K562 (cell line): ENCODE results near the gene MAP3K13.

Experiments used
- C11orf30 ChIP-seq: fragments of 450-650 bp; IDR thresholded peaks from 2 replicates; pipeline ENCODE4 v1.6.1; 2016; ENCODE audit warnings: low read depth, mild to moderate bottlenecking
- EZH2 ChIP-seq: IDR thresholded peaks from 2 replicates; pipeline ENCODE4 v1.6.1; 2012; ENCODE audit warnings: low read depth, mild to moderate bottlenecking, inconsistent platforms, low read length, borderline replicate concordance
- MAFG ChIP-seq: fragments of 450-650 bp; conservative IDR thresholded peaks from 2 replicates; pipeline ENCODE4 v1.6.1; 2016; ENCODE audit warnings: missing genetic modification characterization, missing compliant biosample characterization
- PCBP1 ChIP-seq: fragments of 200-400 bp; formaldehyde crosslinking; IDR thresholded peaks from 2 replicates; pipeline ENCODE4 v1.6.1; 2018; ENCODE audit warnings: mild to moderate bottlenecking, low read depth, low read length; ENCODE audit not compliant: poor library complexity, severe bottlenecking
- POLR2A ChIP-seq: fragments of 450-650 bp; conservative IDR thresholded peaks from 2 replicates; pipeline ENCODE4 v1.6.1; 2016
- SMAD3 ChIP-seq: fragments of 450-650 bp; formaldehyde crosslinking; conservative IDR thresholded peaks from 2 replicates; pipeline ENCODE4 v1.4.0; 2020; ENCODE audit warnings: mild to moderate bottlenecking
- SP1 ChIP-seq: sonication (generic); formaldehyde crosslinking; IDR thresholded peaks from 2 replicates; pipeline ENCODE4 v1.8.1; 2022; ENCODE audit warnings: mild to moderate bottlenecking, missing genetic modification reagents
- SREBF1 ChIP-seq: fragments of 150-350 bp; IDR thresholded peaks from 2 replicates; pipeline ENCODE4 v1.6.1; 2014; ENCODE audit warnings: antibody characterized with exemption, low read depth, low read length, borderline replicate concordance
- ZNF282 ChIP-seq: sonication (generic); formaldehyde crosslinking; IDR thresholded peaks from 2 replicates; pipeline ENCODE4 v1.8.1; 2023; ENCODE audit warnings: missing genetic modification reagents
- TF ChIP-seq, protein P1 (sequence below), 3 experiments: IDR thresholded peaks in 2 of 3; conservative IDR thresholded peaks in 1 of 3; 2 replicates each; pipeline ENCODE4 v1.5.1; 2011 to 2012; ENCODE audit warnings: low read length in 3 of 3, mild to moderate bottlenecking in 3 of 3, control low read depth in 2 of 3, improper control_type of control experiment in 1 of 3, inconsistent platforms in 1 of 3, low read depth in 1 of 3, mixed read lengths in 1 of 3, moderate library complexity in 1 of 3; ENCODE audit not compliant: insufficient read depth in 2 of 3
- TF ChIP-seq, protein P2 (sequence below): sonication (generic); formaldehyde crosslinking; IDR thresholded peaks from 2 replicates; pipeline ENCODE4 v1.8.0; 2022; ENCODE audit warnings: mild to moderate bottlenecking, low read depth, missing genetic modification reagents
- TF ChIP-seq, protein P3 (sequence below), 2 experiments: fragments of 450-650 bp in 1 of 2; sonication (generic) in 1 of 2; formaldehyde crosslinking in 1 of 2; IDR thresholded peaks; 2 replicates each; pipeline versions ENCODE4 v1.7.1 to v1.9.0; 2016 to 2022; ENCODE audit warnings: inconsistent platforms in 1 of 2, mild to moderate bottlenecking in 1 of 2, missing genetic modification reagents in 1 of 2
- TF ChIP-seq, protein P4 (sequence below), 3 experiments: fragments of 200-800 bp in 1 of 3; sonication (Bioruptor generic) in 1 of 3; sonication (generic) in 1 of 3; formaldehyde crosslinking in 1 of 3; IDR thresholded peaks; 2 replicates each; pipeline versions ENCODE4 v1.6.1 to v1.8.0; 2016 to 2022; ENCODE audit warnings: mild to moderate bottlenecking in 2 of 3, missing compliant biosample characterization in 2 of 3, missing genetic modification characterization in 2 of 3, missing genetic modification reagents in 1 of 3
- TF ChIP-seq, protein P5 (sequence below): sonication (generic); formaldehyde crosslinking; IDR thresholded peaks from 2 replicates; pipeline ENCODE4 v1.8.0; 2022; ENCODE audit warnings: mild to moderate bottlenecking, missing genetic modification reagents, borderline replicate concordance

DNA sequence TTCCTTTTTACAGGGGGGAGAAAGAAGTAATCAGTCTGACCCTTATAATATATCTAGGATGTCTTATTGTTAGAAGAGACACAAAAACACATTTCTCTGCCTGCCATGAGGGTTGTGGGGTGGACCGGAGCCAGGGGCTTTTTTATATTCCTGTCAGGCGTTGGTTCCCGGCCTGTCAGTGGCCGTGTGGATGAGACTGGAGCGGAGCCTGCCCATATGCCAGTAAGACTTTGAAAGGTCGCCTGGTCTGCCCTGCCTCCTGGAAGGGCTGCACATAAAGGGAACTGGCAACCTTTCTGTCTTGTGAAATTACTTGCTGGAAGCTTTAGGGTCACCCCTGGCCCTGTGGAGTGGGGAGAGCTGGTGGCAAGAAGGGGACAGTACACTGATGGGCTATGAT lies 34.7 kb downstream of the MAP3K13 start:
- TF ChIP-seq SREBF1 = no peak
- TF ChIP-seq, protein P1, sequence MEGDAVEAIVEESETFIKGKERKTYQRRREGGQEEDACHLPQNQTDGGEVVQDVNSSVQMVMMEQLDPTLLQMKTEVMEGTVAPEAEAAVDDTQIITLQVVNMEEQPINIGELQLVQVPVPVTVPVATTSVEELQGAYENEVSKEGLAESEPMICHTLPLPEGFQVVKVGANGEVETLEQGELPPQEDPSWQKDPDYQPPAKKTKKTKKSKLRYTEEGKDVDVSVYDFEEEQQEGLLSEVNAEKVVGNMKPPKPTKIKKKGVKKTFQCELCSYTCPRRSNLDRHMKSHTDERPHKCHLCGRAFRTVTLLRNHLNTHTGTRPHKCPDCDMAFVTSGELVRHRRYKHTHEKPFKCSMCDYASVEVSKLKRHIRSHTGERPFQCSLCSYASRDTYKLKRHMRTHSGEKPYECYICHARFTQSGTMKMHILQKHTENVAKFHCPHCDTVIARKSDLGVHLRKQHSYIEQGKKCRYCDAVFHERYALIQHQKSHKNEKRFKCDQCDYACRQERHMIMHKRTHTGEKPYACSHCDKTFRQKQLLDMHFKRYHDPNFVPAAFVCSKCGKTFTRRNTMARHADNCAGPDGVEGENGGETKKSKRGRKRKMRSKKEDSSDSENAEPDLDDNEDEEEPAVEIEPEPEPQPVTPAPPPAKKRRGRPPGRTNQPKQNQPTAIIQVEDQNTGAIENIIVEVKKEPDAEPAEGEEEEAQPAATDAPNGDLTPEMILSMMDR (IDR thresholded peaks at IDR 0.05 in 2 of 3, conservative IDR thresholded peaks at IDR 0.05 in 1 of 3; ENCODE audit: insufficient read depth in 2 of 3, low read depth in 1 of 3, low read length in 3 of 3) = no peak
- TF ChIP-seq SMAD3 = no peak
- no peak for TF ChIP-seq POLR2A
- TF ChIP-seq, protein P2, sequence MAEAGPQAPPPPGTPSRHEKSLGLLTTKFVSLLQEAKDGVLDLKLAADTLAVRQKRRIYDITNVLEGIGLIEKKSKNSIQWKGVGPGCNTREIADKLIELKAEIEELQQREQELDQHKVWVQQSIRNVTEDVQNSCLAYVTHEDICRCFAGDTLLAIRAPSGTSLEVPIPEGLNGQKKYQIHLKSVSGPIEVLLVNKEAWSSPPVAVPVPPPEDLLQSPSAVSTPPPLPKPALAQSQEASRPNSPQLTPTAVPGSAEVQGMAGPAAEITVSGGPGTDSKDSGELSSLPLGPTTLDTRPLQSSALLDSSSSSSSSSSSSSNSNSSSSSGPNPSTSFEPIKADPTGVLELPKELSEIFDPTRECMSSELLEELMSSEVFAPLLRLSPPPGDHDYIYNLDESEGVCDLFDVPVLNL (CRISPR knock-in tag) = no peak
- no peak for TF ChIP-seq MAFG
- no peak for TF ChIP-seq C11orf30
- TF ChIP-seq, protein P3, sequence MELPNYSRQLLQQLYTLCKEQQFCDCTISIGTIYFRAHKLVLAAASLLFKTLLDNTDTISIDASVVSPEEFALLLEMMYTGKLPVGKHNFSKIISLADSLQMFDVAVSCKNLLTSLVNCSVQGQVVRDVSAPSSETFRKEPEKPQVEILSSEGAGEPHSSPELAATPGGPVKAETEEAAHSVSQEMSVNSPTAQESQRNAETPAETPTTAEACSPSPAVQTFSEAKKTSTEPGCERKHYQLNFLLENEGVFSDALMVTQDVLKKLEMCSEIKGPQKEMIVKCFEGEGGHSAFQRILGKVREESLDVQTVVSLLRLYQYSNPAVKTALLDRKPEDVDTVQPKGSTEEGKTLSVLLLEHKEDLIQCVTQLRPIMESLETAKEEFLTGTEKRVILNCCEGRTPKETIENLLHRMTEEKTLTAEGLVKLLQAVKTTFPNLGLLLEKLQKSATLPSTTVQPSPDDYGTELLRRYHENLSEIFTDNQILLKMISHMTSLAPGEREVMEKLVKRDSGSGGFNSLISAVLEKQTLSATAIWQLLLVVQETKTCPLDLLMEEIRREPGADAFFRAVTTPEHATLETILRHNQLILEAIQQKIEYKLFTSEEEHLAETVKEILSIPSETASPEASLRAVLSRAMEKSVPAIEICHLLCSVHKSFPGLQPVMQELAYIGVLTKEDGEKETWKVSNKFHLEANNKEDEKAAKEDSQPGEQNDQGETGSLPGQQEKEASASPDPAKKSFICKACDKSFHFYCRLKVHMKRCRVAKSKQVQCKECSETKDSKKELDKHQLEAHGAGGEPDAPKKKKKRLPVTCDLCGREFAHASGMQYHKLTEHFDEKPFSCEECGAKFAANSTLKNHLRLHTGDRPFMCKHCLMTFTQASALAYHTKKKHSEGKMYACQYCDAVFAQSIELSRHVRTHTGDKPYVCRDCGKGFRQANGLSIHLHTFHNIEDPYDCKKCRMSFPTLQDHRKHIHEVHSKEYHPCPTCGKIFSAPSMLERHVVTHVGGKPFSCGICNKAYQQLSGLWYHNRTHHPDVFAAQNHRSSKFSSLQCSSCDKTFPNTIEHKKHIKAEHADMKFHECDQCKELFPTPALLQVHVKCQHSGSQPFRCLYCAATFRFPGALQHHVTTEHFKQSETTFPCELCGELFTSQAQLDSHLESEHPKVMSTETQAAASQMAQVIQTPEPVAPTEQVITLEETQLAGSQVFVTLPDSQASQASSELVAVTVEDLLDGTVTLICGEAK (IDR thresholded peaks at IDR 0.05) = no peak
- TF ChIP-seq, protein P3 (CRISPR knock-in tag; IDR thresholded peaks at IDR 0.05) = no peak
- TF ChIP-seq, protein P4, sequence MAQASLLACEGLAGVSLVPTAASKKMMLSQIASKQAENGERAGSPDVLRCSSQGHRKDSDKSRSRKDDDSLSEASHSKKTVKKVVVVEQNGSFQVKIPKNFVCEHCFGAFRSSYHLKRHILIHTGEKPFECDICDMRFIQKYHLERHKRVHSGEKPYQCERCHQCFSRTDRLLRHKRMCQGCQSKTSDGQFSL (CRISPR knock-in tag; IDR thresholded peaks at IDR 0.05) = no peak
- TF ChIP-seq, protein P4 (tag; IDR thresholded peaks at IDR 0.05) = no peak
- TF ChIP-seq ZNF282 = no peak
- TF ChIP-seq SP1 (CRISPR knock-in tag) = no peak
- no peak for TF ChIP-seq EZH2
- TF ChIP-seq, protein P5, sequence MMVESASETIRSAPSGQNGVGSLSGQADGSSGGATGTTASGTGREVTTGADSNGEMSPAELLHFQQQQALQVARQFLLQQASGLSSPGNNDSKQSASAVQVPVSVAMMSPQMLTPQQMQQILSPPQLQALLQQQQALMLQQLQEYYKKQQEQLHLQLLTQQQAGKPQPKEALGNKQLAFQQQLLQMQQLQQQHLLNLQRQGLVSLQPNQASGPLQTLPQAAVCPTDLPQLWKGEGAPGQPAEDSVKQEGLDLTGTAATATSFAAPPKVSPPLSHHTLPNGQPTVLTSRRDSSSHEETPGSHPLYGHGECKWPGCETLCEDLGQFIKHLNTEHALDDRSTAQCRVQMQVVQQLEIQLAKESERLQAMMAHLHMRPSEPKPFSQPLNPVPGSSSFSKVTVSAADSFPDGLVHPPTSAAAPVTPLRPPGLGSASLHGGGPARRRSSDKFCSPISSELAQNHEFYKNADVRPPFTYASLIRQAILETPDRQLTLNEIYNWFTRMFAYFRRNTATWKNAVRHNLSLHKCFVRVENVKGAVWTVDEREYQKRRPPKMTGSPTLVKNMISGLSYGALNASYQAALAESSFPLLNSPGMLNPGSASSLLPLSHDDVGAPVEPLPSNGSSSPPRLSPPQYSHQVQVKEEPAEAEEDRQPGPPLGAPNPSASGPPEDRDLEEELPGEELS (CRISPR knock-in tag) = no peak
- no peak for TF ChIP-seq PCBP1
